GM19328 (cell line): ENCODE measurements around the gene SPATA25.

ENCODE experiments used
- ATAC-seq: cut with Tn5 transposase; IDR thresholded peaks from one replicate; pipeline ENCODE4 v1.9.1; 2021; ENCODE audit warnings: mild to moderate bottlenecking, moderate library complexity; ENCODE audit not compliant: unreplicated experiment

Gene SPATA25

DNA sequence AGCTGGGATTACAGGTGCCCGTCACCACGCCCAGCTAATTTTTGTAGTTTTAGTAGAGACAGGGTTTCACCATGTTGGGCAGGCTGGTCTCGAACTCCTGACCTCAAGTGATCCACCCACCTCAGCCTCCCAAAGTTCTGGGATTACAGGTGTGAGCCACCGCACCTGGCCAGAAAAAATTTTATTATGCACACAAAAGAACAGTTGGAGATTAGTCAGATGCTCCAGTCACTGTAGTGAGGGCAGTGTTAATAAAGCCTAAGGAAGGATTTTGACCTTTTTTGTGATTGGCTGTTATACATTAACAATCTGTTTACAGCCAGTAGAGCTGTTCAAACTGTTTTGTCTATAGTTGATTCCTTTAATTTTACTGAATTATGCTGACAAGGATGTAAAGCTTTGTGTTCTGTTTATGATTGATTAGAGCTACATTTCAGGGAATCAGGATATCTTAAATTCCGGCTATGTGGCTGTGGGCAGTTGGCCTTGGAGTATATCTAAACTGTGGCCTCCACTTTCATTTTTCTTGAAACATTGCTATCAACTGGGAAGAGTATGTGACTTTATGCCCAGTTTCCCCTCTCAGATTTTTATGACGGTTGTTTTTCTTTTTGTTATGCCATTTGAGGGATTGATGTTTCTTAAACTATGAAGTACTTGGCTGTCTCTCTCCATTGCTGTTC lies 20.1 kb downstream of the SPATA25 start:
- ATAC-seq: no peak

DNA sequence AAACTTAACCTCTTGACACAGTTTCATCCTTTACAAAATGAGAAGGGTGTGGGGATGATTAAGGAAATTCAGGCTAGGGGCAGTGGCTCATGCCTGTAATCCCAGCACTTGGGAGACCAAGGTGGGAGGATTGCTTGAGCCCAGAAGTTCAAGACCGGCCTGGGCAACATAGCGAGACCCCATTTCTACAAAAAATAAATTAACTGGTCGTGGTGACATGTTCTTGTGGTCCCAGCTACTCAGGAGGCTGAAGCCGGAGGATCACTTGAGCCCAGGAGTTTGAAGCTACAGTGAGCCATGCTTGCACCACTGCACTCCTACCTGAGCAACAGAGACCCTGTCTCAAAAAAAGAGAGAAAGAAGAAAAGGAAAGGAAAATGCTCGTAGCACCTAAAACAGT lies 21.0 kb downstream of the SPATA25 start:
- no peak for ATAC-seq

DNA sequence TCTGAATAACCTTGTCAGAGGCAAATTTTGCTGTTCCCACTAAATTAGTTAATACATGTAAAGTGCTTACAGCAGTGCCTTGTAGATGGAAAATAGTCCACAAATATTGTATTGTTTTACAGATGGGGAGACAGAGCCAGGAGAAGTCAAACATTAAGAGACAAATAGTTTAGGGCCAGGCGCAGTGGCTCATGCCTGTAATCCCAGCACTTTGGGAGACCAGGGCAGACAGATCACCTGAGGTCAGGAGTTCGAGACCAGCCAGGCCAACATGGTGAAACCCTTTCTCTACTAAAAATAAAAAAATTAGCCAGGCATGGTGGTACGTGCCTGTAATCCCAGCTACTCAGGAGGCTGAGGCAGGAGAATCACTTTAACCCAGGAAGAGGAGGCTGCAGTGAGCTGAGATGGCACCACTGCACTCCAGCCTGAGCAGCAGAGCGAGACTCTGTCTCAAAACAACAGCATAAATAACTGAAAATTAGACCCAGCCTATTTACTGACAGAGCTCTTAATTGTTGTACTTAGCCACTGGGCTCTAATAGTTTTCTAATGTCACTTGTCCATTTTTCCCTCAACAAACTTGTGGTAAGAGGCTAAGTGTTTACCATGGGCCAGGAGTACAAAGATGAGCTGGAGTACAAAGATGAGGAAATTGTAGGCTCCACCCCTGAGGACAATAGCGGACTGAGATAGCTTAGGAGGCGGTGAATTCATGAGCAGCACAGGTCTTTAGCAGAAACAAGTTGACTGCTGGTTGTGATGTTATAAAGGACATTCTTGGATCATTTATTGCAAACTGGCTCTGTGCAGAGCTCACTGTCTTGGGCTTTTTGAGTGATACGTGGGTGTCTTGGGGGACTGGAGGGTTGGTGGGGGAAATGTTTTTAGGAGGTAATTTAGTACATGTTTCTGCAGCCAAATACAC lies 23.6 kb downstream of the SPATA25 start:
- ATAC-seq: no peak

DNA sequence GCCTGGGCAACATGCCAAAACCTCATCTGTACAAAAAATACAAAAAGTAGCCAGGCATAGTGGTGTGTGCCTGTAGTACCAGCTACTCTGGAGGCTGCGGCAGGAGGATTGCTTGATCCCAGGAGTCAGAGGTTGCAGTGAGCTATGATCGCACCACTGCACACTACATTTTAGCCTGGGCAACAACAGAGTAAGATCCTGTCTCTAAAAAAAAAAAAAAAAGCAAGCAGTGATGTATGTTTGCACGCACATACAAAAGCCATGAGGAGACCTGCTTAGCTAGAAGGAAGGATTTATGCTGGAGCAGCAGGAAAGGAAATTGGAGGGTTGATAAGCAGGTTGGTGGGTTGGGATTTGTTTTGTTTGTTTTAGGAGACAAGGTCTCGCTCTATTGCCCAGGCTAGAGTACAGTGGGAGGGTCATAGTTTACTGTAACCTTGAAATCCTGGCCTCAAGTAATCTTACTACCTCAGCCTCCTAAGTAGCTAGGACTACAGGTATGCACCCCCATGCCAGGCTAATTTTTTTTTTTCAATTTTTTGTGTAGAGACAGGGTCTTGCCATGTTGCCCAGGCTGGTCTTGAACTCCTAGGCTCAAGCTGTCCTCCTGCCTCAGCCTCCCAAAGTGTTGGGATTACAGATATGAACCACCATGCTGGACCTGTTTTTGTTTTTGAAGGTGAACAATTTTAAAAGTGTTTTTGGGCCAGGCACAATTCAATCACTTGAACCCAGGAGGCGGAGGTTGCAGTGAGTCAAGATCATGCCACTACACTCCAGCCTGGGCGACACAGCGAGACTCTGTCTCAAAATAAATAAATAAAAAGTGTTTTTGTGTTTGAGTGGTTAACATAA lies 26.0 kb downstream of the SPATA25 start:
- no peak for ATAC-seq

DNA sequence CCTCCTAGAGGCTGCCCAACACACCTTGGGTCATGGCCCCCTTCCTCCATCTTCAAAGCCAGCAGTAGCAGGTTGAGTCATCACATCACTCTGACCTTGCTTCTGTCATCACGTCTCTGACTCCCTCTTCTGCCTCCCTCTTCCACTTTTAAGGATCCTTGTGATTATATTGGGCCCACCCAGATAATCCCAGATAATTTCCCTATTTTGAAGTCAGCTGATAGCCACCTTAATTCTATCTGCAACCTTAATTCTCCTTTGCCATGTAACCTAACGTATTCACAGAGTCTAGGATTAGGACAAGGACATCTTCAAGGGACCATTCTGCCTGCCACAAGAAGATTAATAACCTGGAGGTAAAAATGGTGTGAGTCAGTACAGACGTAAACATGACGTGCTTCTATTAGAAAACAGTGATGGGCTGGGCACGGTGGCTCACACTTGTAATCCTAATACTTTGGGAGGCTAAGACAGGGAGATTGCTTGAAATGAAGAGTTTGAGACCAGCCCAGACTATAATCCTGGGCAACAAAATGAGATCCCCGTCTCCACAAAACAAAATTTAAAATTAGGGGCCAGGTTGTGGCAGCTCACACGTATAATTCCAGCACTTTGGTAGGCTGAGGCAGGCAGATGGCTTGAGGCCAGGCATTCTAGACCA lies 26.7 kb downstream of the SPATA25 start:
- ATAC-seq: no peak

DNA sequence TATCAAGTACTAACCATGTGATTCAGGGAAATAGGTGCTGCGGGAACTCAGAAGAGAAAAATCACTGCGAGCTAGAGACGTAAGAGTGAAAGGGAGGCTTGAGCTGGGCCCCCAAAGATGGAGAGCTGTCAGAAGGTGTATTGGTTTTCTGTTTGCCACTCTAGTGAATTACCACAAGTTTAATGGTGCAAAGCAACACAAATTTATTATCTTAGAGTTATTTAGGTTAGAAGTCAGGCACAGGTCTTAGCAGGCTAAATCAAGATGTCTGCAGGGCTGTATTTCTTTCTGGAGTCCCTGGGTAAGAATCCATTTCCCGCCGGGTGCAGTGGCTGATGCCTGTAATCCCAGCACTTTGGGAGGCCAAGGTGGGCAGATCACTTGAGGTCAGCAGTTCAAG lies 27.5 kb downstream of the SPATA25 start:
- ATAC-seq: no peak

DNA sequence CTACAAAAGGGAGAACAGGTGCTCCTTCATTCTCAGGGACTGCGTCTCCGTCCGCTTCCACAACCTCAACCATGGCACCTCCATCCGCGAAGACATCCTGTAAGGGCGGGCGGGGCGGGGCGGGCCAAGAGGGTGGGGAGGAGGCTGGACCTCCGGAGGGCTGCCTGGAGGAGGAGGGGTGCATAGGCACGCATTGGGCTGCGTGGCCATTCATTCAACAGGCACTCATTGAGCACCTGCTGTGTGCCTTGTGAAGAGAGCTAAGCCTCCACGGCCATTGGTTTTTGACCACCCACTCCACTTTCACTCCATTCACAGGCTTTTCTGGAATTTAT lies 29.6 kb downstream of the SPATA25 start:
- ATAC-seq: peak; percentile 6

DNA sequence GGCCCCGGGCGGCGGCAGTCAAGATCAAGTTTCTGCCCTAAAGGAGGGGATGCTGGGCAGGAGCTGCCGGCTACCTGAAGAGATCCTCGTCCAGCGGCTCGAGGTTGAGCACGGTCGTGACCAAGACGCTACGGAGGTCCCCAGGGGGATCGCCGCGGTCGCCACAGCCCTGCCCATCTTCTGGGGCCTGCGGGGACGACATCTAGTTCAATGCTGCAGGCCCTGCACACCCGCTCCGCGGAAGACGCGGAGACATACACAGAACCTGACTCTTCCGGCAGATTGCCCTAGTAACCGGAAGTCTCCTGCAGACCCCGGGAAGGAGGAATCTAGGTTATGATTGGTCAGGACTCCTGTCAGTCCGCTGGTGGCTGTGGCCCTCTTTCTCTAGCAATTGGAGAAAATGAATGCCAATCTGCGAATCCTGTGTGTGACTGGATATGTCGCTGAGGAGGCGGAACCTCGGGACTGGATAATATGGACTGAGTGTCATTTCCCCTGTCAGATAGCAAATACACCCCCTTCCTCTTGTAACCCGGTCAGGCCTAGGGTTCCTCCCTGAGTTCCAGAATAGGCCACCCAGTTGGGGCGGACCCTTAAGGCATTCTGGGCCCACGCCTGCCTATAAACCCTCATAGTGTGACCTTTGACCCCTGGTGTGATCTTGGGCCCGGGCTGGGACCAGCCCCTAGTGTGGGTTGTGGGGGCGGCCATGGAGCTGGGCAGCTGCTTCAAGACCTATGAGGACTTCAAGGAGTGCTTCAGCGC lies 30.1 kb downstream of the SPATA25 start, which contains the start of the genes ACOT8 and ZSWIM3:
ACOT8 (minus strand) TSS at position 279 of the 768 bp plus-strand sequence; CDS start at position 202, 77 bp downstream.
ZSWIM3 (plus strand) TSS at position 501 of the 768 bp plus-strand sequence; CDS start at position 713, 212 bp downstream.
- peak; percentile 98 for ATAC-seq

DNA sequence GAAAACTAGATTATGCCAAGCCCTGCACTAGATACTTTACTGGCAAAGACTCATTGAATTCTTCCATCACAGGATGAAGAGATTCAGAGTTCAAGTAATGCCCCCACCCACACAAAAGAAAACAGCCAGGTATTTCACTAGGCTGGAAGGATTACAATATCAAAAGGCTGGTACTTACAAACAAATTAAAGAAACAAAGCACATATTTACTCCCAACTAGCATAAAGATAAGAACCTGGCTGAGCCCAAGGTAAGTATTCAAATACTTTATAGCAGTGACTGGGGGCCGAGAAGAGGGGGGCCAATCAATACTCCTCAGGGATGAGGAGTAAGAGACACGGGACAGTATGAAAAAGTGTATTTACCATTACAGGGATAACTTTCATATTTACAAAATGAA lies 33.9 kb downstream of the SPATA25 start:
- no peak for ATAC-seq

DNA sequence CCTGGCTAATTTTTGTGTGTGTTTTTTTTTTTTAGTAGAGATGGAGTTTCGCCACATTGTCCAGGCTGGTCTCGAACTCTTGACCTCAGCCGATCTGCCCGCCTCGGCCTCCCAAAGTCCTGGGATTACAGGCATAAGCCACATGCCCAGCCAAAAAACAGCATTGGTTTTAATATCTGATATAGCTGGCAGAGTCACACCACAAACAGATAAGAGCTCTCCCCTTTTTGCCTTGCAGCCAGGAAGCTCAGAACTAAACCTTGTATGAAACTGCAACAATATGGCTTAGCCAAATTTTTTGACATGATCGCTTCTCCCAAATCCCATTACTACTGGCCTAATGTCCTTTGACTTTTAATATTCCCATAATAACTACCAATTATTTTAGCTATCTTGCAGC lies 35.1 kb downstream of the SPATA25 start:
- ATAC-seq: no peak

DNA sequence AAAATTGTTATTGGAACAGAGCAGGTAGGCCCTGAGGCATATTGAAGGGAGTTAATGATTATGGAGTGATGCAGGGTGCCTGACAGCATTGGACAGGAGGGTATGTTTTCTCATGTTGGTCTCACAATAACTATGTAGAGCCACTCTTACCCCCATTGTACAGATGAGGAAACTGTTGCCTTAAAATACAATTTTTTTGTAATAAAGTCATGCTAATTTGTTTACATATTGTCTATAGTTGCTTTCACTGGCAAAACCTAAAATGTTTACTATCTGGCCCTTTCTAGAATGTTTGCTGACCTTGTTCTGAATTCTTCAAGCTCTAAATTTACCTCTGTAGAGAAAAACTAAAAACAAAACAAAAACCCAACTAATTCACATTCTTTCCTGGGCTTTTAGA lies 35.9 kb downstream of the SPATA25 start:
- no peak for ATAC-seq

DNA sequence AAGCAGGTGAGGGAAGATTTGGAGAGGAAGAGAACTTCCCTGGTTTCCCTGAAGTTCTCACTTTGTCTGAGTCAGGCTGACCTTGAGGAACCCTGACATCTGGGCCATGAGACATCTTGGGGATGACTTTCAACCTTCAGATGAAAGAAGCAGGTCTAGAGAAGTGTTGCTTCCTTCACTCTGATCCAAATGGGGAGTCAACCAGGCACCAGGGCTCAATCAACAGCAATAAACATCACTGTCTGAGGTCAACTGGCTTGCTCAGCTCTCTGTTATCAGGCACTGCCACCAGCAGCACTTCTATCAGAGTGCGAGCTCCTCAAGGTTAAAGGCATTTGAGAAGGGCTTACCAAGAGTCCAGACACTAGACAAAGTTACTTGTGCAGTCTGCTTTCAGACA lies 36.5 kb downstream of the SPATA25 start:
- ATAC-seq: no peak

DNA sequence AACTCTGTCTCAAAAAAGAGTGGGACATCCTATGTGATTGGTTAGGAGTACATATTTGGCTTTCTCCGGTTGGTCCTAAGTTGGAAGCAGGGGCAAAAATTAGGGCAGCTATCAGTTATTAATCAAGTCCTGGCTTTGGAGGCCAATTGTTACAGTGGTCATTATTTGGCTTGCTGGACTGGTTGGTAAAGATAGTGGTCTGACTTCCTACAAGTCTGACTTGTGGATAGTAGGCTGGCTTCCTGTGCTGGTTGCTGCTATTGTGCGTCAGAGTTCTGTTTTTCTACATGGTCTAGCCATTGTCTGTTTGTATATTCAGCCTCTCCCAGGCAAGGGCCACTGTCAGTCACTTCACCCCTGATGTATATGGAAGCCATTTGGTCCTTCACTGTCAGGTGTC lies 37.2 kb downstream of the SPATA25 start:
- no peak for ATAC-seq

DNA sequence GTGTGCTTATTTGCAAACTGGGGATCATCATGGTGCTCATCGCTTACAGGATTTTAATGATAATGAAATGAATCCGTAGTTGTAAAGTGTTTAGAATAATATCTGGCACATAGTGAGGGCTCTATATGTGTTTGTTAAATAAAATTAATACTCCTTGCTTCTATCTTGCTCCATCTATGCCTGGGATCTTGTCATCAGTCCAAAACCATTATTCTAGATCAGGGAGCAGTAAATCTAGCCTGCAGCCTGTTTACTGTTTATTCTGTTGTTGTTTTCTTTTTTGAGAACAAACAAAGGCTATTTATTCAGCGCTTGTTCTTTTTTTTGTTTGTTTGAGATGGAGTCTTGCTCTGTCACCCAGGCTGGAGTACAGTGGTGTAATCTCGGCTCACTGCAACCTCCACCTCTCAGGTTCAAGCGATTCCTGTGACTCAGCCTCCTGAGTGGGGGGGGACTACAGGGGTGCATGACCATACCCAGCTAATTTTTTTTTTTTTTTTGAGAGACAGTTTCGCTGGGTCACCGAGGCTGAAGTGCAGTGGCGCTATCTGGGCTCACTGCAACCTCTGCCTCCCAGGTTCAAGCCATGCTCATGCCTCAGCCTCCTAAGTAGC lies 38.3 kb downstream of the SPATA25 start:
- no peak for ATAC-seq

DNA sequence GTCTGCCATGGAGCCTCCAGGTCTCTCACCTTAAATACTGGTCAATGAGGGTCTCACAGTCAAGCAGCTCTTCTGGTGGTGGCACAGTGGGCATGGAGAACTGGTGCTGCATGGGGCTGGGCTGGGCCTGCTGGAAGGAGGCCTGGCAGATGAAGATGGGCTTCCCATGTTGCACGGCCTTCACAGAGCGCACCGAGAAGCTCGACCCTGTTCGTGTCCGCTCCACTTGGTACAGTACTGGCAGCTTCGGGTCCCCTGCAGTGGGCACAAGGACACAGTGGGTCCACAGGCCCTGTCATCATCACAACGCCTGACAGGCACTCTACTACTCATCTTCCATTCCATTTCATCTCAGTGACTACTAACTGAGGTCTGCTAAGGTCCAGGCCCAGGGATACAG lies 39.0 kb downstream of the SPATA25 start:
- no peak for ATAC-seq

DNA sequence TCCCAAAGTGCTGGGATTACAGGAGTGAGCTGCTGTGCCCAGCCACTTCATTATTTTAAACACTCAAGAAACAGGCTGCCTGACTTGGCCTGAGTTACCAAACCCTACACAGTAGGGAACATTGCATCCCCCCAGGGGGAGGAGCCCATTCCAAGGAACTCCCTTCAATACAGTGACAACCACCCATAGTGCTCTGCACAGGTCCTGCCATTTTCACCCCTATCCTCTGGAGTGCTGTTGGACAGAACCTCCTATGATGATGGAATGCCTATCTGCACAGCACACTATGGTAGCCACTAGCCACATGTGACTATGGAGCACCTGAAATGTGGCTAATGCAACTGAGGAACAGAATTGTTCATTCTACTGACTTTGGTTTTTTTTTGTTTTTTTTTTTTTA lies 42.0 kb downstream of the SPATA25 start:
- no peak for ATAC-seq

DNA sequence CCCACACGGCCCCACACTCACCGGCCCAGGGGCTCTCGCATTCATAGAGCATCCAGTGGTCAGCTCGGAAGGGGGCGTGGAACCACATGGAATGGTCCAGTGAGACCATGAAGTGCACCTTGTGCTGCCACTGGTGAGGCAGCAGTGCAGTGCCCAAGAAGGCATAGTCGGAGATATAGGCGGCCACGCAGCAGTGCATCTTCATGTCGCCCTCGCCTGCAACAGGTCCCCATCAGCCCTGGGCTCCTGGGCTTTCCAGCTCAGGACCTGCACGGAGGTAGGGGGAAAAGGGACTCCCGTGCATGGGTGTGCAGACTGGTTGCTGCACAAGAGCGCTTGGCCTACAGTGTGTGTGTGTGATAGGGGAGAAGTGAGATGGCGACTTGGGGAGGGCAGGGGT lies 43.9 kb downstream of the SPATA25 start:
- ATAC-seq: no peak

DNA sequence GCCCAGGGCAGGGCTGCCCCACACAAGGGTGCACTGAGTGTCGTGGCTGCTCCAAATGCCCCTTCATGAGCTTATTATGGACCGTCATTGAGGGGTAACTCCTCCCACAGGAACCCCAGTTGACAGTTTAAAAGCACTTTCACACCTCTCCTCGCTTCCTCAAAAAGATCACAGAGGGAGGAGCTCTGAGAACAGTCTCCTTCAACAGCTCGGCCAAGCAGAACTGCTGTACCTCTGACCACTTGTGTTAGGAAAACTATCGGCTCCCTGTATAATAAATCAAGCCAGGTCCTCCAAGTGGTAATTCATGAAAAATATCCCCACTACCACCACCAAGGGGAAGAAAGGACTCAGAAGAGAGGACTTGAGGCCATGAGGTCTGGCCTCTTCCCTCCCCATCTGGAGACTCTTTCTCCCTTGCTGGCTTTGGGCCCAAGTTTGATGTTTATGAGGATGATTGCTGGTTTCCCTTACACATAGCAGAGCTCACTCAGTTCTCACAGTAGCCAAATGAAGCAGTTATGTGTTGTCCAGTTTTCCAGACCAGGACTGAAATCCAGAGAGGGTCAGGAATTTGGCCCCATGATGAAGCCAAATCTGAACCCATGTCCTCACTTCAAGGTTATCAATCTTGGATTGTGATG lies 45.1 kb downstream of the SPATA25 start:
- no peak for ATAC-seq
